AG10803 (cell line): Measurements from ENCODE around the gene FAM227B.
"Not testable (repeated sequence)": the region's sequence is repeated elsewhere in the genome, so short reads cannot be mapped to it uniquely, and the experiment has no call there.

Source experiments
- DNase-seq: peaks from one replicate; pipeline ENCODE4 v3.0.0; 2010; ENCODE audit warnings: low read depth
- H3K4me3 ChIP-seq: 2 replicates; pipeline ENCODE4 v1.5.1; 2011; ENCODE audit warnings: mild to moderate bottlenecking, low read length, control low read depth
- CTCF ChIP-seq: conservative IDR thresholded peaks from 2 replicates; pipeline ENCODE4 v1.5.1; 2011; ENCODE audit warnings: mild to moderate bottlenecking, low read length, control low read depth, inconsistent platforms

Gene FAM227B

GRCh38 chr15:49528289-49528688, 92.3 kb downstream of the FAM227B start:
- TF ChIP-seq CTCF: no peak
- no peak for DNase-seq
- no peak overlapping the region for H3K4me3 ChIP-seq

GRCh38 chr15:49521802-49522201, 98.8 kb downstream of the FAM227B start:
- no peak for DNase-seq
- H3K4me3 ChIP-seq: no peak overlapping the region
- TF ChIP-seq CTCF: 0 out of 2 replicates have a peak, but pooled peaks have one; percentile 7

- H3K4me3 ChIP-seq, DNase-seq: not testable (repeated sequence)
Measured at GRCh38 chr15:49512739-49513138, 107.9 kb downstream of the FAM227B start.

GRCh38 chr15:49507261-49507660, 113.4 kb downstream of the FAM227B start:
- no peak for DNase-seq
- no peak overlapping the region for H3K4me3 ChIP-seq
- no peak for TF ChIP-seq CTCF

- DNase-seq: no peak
- no peak overlapping the region for H3K4me3 ChIP-seq
- TF ChIP-seq CTCF: no peak
Measured at GRCh38 chr15:49506341-49506740, 114.3 kb downstream of the FAM227B start.

GRCh38 chr15:49501586-49501985, 119.0 kb downstream of the FAM227B start:
- DNase-seq: no peak
- no peak for TF ChIP-seq CTCF
- H3K4me3 ChIP-seq: no peak overlapping the region

- H3K4me3 ChIP-seq: no peak overlapping the region
- TF ChIP-seq CTCF: no peak
- DNase-seq: peak; percentile 46
Measured at GRCh38 chr15:49495993-49496753, 124.4 kb downstream of the FAM227B start.
